ENCODE measurements around the gene GTPBP10.

Gene GTPBP10

GRCh38 chr7:90403174-90404113 lies 56.9 kb downstream of the GTPBP10 start, which contains the start of gene CLDN12:
CLDN12 (plus strand) TSS chr7:90403461; CDS start chr7:90412677, 9,216 bp downstream.
- Histone ChIP-seq H3F3A (ENCODE audit: insufficient read depth, low read length) (no peaks in the 10 kb centered on the region), H3K27ac (ENCODE audit: low read length) (peak within 1 kb of the TSS; percentile 39; the same call in 1 of the 2 replicates)

GRCh38 chr7:90404777-90405176 lies 58.3 kb downstream of the GTPBP10 start:
- H3K4me3 ChIP-seq (ENCODE audit: low read length) = no peak overlapping the region
- no peaks in the 10 kb centered on the region for H3F3A ChIP-seq (ENCODE audit: insufficient read depth, low read length)
- H3K36me3 ChIP-seq (replicated peaks; ENCODE audit: insufficient read depth, low read length) = no peaks in the 10 kb centered on the region
- no peaks in the 10 kb centered on the region for H3K9me2 ChIP-seq (replicated peaks; ENCODE audit: insufficient read depth, low read length)
- no peaks in the 10 kb centered on the region for H3K4me1 ChIP-seq (ENCODE audit: low read length)
- no peak overlapping the region for H3K27ac ChIP-seq (ENCODE audit: low read length)
- H3K79me2 ChIP-seq (ENCODE audit: low read length) = no peaks in the 10 kb centered on the region
- H3K27me3 ChIP-seq (replicated peaks; ENCODE audit: insufficient read depth, low read length) = no peaks in the 10 kb centered on the region
- DNase-seq = no peak
- H4K20me1 ChIP-seq (ENCODE audit: insufficient read depth, low read length) = no peaks in the 10 kb centered on the region
- H3K9me3 ChIP-seq (replicated peaks; ENCODE audit: insufficient read depth, low read length) = no peaks in the 10 kb centered on the region
- H3K4me2 ChIP-seq (ENCODE audit: low read depth, low read length) = no peak overlapping the region
- H3K9ac ChIP-seq (ENCODE audit: low read length) = no peak overlapping the region
- no peak overlapping the region for H2AFZ ChIP-seq (ENCODE audit: low read length)
- TF ChIP-seq CTCF (IDR thresholded peaks at IDR 0.05; ENCODE audit: low read length) (no peak), EZH2phosphoT487 (IDR thresholded peaks at IDR 0.05; ENCODE audit: low read length) (no peak), EZH2 (optimal IDR thresholded peaks at IDR 0.05; ENCODE audit: low read depth, low read length) (no peak)

More at GRCh38 chr7:90403174-90404113, 56.9 kb downstream of the GTPBP10 start, which contains the start of gene CLDN12:
- Histone ChIP-seq H3K9ac (ENCODE audit: low read length) (peak within 1 kb of the TSS; percentile 62), H3K79me2 (ENCODE audit: low read length) (no peaks in the 10 kb centered on the region), H3K4me1 (ENCODE audit: low read length) (no peaks in the 10 kb centered on the region), H3K4me3 (ENCODE audit: low read length) (peak within 1 kb of the TSS; percentile 80), H3K4me2 (ENCODE audit: low read depth, low read length) (peak within 1 kb of the TSS; percentile 61), H4K20me1 (ENCODE audit: insufficient read depth, low read length) (no peaks in the 10 kb centered on the region), H3K36me3 (replicated peaks; ENCODE audit: insufficient read depth, low read length) (no peaks in the 10 kb centered on the region), H3K9me2 (replicated peaks; ENCODE audit: insufficient read depth, low read length) (no peaks in the 10 kb centered on the region), H2AFZ (ENCODE audit: low read length) (peak within 1 kb of the TSS; percentile 91), H3K9me3 (replicated peaks; ENCODE audit: insufficient read depth, low read length) (no peaks in the 10 kb centered on the region), H3K27me3 (replicated peaks; ENCODE audit: insufficient read depth, low read length) (no peaks in the 10 kb centered on the region)
- peak; percentile 73 for DNase-seq
- TF ChIP-seq EZH2 (optimal IDR thresholded peaks at IDR 0.05; ENCODE audit: low read depth, low read length) (no peak), CTCF (IDR thresholded peaks at IDR 0.05; ENCODE audit: low read length) (no peak), EZH2phosphoT487 (IDR thresholded peaks at IDR 0.05; ENCODE audit: low read length) (no peak)

GRCh38 chr7:90407484-90407821 lies 60.9 kb downstream of the GTPBP10 start:
- no peaks in the 10 kb centered on the region for H3K36me3 ChIP-seq (replicated peaks; ENCODE audit: insufficient read depth, low read length)
- no peak for DNase-seq
- H4K20me1 ChIP-seq (ENCODE audit: insufficient read depth, low read length) = no peaks in the 10 kb centered on the region
- no peak for TF ChIP-seq EZH2phosphoT487 (IDR thresholded peaks at IDR 0.05; ENCODE audit: low read length)
- TF ChIP-seq EZH2 (optimal IDR thresholded peaks at IDR 0.05; ENCODE audit: low read depth, low read length) = no peak
- no peak for TF ChIP-seq CTCF (IDR thresholded peaks at IDR 0.05; ENCODE audit: low read length)
- H3K9me3 ChIP-seq (replicated peaks; ENCODE audit: insufficient read depth, low read length) = no peaks in the 10 kb centered on the region
- no peak overlapping the region for H3K4me3 ChIP-seq (ENCODE audit: low read length)
- H3K27ac ChIP-seq (ENCODE audit: low read length) = no peak overlapping the region
- no peaks in the 10 kb centered on the region for H3K4me1 ChIP-seq (ENCODE audit: low read length)
- no peaks in the 10 kb centered on the region for H3K9me2 ChIP-seq (replicated peaks; ENCODE audit: insufficient read depth, low read length)
- H3F3A ChIP-seq (ENCODE audit: insufficient read depth, low read length) = no peaks in the 10 kb centered on the region
- H3K27me3 ChIP-seq (replicated peaks; ENCODE audit: insufficient read depth, low read length) = no peaks in the 10 kb centered on the region
- no peak overlapping the region for H3K9ac ChIP-seq (ENCODE audit: low read length)
- H3K4me2 ChIP-seq (ENCODE audit: low read depth, low read length) = no peak overlapping the region
- H3K79me2 ChIP-seq (ENCODE audit: low read length) = no peaks in the 10 kb centered on the region
- H2AFZ ChIP-seq (ENCODE audit: low read length) = no peak overlapping the region
